ENCODE data around the gene IGSF11. TPM values are rescaled to one million over a fixed set of nuclear protein-coding genes. Genes with fewer than 3 reads are reported as not detected.

Gene IGSF11
- total and polyA plus RNA-seq, 2 donors: 0.27 to 0.42 TPM

DNA sequence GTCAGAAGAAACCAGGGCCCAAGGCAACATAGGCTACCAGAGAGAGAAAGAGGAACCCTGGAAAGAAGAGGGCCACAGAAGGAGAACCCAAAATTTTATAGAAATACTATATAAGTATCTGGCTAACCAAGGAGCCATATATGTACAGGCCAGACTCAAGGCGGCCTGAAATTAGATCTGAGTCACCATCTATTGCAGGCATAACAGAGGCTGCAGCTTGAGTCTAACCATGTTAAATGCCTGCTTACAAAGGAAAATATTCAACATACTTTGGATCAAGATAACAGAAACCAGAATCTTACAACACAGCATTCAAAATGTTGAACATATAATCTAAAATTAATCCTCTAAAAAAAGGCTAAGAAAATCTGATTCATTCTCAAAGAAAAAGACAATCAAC lies 23.1 kb downstream of the IGSF11 start:
- Histone ChIP-seq H3K4me3 (ENCODE audit: low read length in 2 of 2) (no peak overlapping the region), H3K36me3 (ENCODE audit: control insufficient read depth in 2 of 2, insufficient read depth in 2 of 2, low read length in 1 of 2) (no peaks in the 10 kb centered on the region), H3K4me1 (ENCODE audit: control insufficient read depth in 2 of 2, insufficient read depth in 2 of 2, low read length in 2 of 2) (no peaks in the 10 kb centered on the region), H3K27me3 (ENCODE audit: control insufficient read depth in 2 of 2, insufficient read depth in 1 of 2, low read length in 1 of 2) (no peaks in the 10 kb centered on the region), H3K9me3 (ENCODE audit: control insufficient read depth in 2 of 2, insufficient read depth in 1 of 2, low read length in 1 of 2) (no peaks in the 10 kb centered on the region), H3K27ac (ENCODE audit: low read depth in 1 of 2, low read length in 1 of 2) (no peak overlapping the region)
- 98% methylated on average over 1 of the region's 1 CpG for WGBS
- no peak for DNase-seq (ENCODE audit: low read depth in 6 of 9, low spot score in 9 of 9)

DNA sequence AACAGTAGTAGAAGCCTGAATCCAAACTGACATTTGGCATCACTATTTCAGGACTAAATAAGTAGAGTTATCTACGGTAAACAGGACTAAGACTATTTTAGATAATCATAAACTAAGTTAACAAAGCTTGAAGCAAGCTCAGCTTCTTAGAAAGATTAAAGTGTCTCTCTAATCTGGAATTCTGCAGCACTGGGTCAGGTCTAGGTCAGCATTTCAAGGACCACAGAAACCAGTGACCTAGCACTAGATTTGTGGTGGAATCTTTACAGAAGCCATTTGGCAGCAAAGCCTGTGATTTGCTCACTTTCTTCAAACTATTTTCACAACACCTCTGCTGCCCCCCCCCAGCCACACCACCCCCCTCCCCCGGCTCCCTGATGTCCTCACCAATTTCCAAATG lies 37.5 kb downstream of the IGSF11 start:
- Histone ChIP-seq H3K27ac (ENCODE audit: low read depth in 1 of 2, low read length in 1 of 2) (no peak overlapping the region), H3K4me1 (ENCODE audit: control insufficient read depth in 2 of 2, insufficient read depth in 2 of 2, low read length in 2 of 2) (no peaks in the 10 kb centered on the region), H3K9me3 (ENCODE audit: control insufficient read depth in 2 of 2, insufficient read depth in 1 of 2, low read length in 1 of 2) (no peaks in the 10 kb centered on the region), H3K4me3 (ENCODE audit: low read length in 2 of 2) (no peak overlapping the region), H3K36me3 (ENCODE audit: control insufficient read depth in 2 of 2, insufficient read depth in 2 of 2, low read length in 1 of 2) (no peaks in the 10 kb centered on the region), H3K27me3 (ENCODE audit: control insufficient read depth in 2 of 2, insufficient read depth in 1 of 2, low read length in 1 of 2) (no peaks in the 10 kb centered on the region)
- DNase-seq (ENCODE audit: low read depth in 6 of 9, low spot score in 9 of 9): no peak
- 87% methylated on average over 2 of the region's 2 CpGs for WGBS

DNA sequence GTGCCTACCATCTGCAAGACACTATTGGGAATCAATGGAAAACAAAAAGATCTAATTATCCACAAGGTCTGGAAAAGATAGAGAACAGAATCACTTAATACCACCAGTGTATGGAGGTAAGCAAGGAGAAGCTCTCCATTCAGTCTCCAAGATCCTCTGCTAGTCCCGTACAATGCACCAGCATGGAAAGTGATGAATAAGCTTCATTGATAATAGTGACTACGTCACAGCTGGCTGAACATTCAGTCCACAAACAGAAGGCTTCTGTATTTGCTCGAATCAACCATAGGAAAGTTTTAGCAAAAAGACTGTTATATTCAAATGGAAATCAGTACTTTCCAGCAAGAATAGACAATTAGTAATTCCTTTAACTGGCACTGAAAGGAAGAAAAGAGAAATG lies 42.9 kb downstream of the IGSF11 start:
- H3K27me3 ChIP-seq (ENCODE audit: control insufficient read depth in 2 of 2, insufficient read depth in 1 of 2, low read length in 1 of 2): no peaks in the 10 kb centered on the region
- H3K9me3 ChIP-seq (ENCODE audit: control insufficient read depth in 2 of 2, insufficient read depth in 1 of 2, low read length in 1 of 2): no peaks in the 10 kb centered on the region
- 91% methylated on average over 3 of the region's 3 CpGs for WGBS
- no peaks in the 10 kb centered on the region for H3K36me3 ChIP-seq (ENCODE audit: control insufficient read depth in 2 of 2, insufficient read depth in 2 of 2, low read length in 1 of 2)
- H3K27ac ChIP-seq (ENCODE audit: low read depth in 1 of 2, low read length in 1 of 2): no peak overlapping the region
- no peak for DNase-seq (ENCODE audit: low read depth in 6 of 9, low spot score in 9 of 9)
- H3K4me3 ChIP-seq (ENCODE audit: low read length in 2 of 2): no peak overlapping the region
- no peaks in the 10 kb centered on the region for H3K4me1 ChIP-seq (ENCODE audit: control insufficient read depth in 2 of 2, insufficient read depth in 2 of 2, low read length in 2 of 2)

DNA sequence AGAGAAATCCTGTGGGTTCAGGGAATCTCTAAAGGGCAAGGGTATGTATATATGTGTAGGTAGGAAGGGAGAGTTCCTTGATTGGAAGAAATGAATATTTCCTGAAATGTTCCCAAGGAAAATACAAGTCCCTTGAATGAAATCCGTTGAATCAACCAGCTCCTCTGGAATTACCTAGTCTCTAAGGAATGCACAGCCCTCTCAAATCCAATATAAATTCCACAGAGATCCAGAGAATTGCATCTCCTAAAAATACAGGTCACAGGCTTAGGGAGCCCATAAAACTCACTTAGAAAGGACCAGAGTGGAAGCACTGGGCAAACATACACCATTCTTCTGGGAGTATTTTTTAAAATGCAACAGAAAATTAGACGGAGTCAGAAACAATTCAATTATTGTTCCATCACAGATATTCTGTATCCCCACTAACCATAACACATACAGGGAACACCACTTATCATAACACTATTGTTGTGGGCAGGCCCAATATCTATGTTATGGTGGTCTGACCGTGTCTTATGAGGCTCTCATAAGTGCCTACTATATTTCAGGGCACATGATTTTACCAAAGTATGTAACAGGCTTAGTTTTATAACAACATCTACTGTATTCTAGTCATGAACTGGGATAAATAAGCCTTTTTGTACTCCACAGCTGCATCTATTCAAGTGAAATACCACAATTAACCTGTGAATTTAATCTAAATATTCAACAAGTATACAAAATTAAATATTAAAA lies 43.7 kb downstream of the IGSF11 start:
- WGBS: 88% methylated on average over 3 of the region's 3 CpGs
- no peak for DNase-seq (ENCODE audit: low read depth in 6 of 9, low spot score in 9 of 9)

DNA sequence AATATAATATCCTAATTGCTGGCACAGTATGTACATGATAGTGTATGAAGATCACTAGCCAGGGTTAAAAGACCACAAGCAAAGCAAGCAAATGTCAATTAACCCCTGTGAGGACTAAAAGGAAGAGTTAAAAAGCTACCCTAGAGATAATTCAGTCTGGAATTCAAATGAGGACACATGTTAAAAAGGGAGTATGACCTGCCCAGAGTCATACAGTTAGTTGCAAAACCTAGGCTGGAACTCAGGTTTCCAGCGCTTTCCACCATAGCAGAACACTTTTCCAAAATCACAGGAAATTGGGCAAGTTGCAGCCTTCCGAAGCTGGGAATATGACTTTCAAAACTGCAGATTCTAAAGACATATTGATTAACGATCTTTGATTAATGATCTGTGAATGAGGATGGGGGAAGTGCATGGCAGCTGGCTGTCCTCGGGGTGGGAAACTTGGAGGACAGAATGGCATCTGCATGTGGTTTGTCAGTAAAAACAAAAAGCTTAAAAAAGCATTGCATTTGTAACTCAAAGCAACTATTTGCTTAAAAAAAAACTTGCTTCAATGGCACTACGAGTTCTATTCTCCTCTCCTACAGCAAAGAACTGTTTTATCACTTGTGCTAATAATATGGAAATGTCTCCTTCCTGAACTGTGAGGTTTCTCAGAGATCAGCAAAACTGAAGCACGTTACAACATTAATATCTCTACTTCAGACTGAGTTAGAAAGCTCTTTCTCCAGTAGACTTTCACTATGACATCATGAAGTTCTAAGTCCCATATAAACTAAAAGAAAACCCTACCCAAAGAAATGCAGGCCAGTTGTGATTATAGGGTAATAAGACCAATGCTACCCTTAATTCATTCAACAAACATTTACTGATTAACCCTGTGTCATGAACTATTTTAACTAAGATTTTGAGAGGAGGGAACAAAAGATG lies 46.2 kb downstream of the IGSF11 start:
- H3K36me3 ChIP-seq (ENCODE audit: control insufficient read depth in 2 of 2, insufficient read depth in 2 of 2, low read length in 1 of 2): no peaks in the 10 kb centered on the region
- DNase-seq (ENCODE audit: low read depth in 6 of 9, low spot score in 9 of 9): no peak
- no peaks in the 10 kb centered on the region for H3K4me1 ChIP-seq (ENCODE audit: control insufficient read depth in 2 of 2, insufficient read depth in 2 of 2, low read length in 2 of 2)
- H3K27ac ChIP-seq (ENCODE audit: low read depth in 1 of 2, low read length in 1 of 2): no peak overlapping the region
- H3K4me3 ChIP-seq (ENCODE audit: low read length in 2 of 2): no peak overlapping the region
- WGBS: 44% methylated on average over 6 of the region's 6 CpGs
- no peaks in the 10 kb centered on the region for H3K27me3 ChIP-seq (ENCODE audit: control insufficient read depth in 2 of 2, insufficient read depth in 1 of 2, low read length in 1 of 2)
- no peaks in the 10 kb centered on the region for H3K9me3 ChIP-seq (ENCODE audit: control insufficient read depth in 2 of 2, insufficient read depth in 1 of 2, low read length in 1 of 2)

More for the DNA sequence above, 43.7 kb downstream of the IGSF11 start:
- H3K4me3 ChIP-seq (ENCODE audit: low read length in 2 of 2): no peak overlapping the region
- H3K9me3 ChIP-seq (ENCODE audit: control insufficient read depth in 2 of 2, insufficient read depth in 1 of 2, low read length in 1 of 2): no peaks in the 10 kb centered on the region
- H3K27me3 ChIP-seq (ENCODE audit: control insufficient read depth in 2 of 2, insufficient read depth in 1 of 2, low read length in 1 of 2): no peaks in the 10 kb centered on the region
- H3K36me3 ChIP-seq (ENCODE audit: control insufficient read depth in 2 of 2, insufficient read depth in 2 of 2, low read length in 1 of 2): no peaks in the 10 kb centered on the region
- H3K27ac ChIP-seq (ENCODE audit: low read depth in 1 of 2, low read length in 1 of 2): no peak overlapping the region
- H3K4me1 ChIP-seq (ENCODE audit: control insufficient read depth in 2 of 2, insufficient read depth in 2 of 2, low read length in 2 of 2): no peaks in the 10 kb centered on the region

DNA sequence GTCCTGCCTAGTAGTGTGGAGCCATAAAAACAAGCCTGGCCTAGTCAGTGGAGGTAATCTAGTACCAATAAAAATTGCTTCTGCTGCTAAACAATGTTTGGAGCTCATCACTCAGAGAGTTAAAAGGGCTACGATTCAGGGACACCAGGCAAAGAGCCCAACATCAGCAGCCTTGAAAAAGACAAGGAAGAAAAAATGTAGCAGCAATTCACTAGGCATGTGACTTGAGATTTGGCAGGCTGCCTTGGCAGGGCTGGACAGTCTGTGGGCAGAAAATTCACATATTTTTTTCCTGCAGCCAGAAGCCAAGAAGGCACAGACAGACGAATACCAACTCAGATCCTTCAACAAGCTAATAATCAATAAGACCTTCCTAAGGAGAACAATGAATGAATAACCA lies 47.2 kb downstream of the IGSF11 start:
- no peak for DNase-seq (ENCODE audit: low read depth in 6 of 9, low spot score in 9 of 9)
- WGBS: 80% methylated on average over 2 of the region's 2 CpGs

DNA sequence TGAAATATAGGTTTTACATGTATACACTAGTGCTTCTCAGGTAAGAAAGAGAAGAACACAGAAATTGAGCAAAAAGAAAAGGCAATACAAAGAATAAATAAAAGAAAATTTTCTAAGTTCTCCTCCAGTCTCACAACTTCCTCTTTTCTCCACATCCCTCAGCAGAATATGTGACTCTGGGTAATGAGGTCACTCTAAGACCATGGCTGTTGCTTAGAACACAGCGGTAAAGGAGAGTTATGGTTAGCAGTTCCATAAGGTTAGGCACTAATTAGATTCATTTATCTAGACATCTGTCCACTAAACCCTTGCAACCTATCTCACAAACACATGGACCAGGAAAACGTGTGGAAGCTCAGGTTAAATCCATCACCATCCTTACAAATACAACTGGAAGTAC lies 47.9 kb downstream of the IGSF11 start:
- DNase-seq (ENCODE audit: low read depth in 6 of 9, low spot score in 9 of 9): no peak
- H3K36me3 ChIP-seq (ENCODE audit: control insufficient read depth in 2 of 2, insufficient read depth in 2 of 2, low read length in 1 of 2): no peaks in the 10 kb centered on the region
- WGBS: 82% methylated on average over 2 of the region's 2 CpGs
- no peaks in the 10 kb centered on the region for H3K4me1 ChIP-seq (ENCODE audit: control insufficient read depth in 2 of 2, insufficient read depth in 2 of 2, low read length in 2 of 2)
- H3K27me3 ChIP-seq (ENCODE audit: control insufficient read depth in 2 of 2, insufficient read depth in 1 of 2, low read length in 1 of 2): no peaks in the 10 kb centered on the region
- H3K27ac ChIP-seq (ENCODE audit: low read depth in 1 of 2, low read length in 1 of 2): no peak overlapping the region
- no peak overlapping the region for H3K4me3 ChIP-seq (ENCODE audit: low read length in 2 of 2)
- H3K9me3 ChIP-seq (ENCODE audit: control insufficient read depth in 2 of 2, insufficient read depth in 1 of 2, low read length in 1 of 2): no peaks in the 10 kb centered on the region

More for the DNA sequence above, 47.2 kb downstream of the IGSF11 start:
- Histone ChIP-seq H3K36me3 (ENCODE audit: control insufficient read depth in 2 of 2, insufficient read depth in 2 of 2, low read length in 1 of 2) (no peaks in the 10 kb centered on the region), H3K27me3 (ENCODE audit: control insufficient read depth in 2 of 2, insufficient read depth in 1 of 2, low read length in 1 of 2) (no peaks in the 10 kb centered on the region), H3K9me3 (ENCODE audit: control insufficient read depth in 2 of 2, insufficient read depth in 1 of 2, low read length in 1 of 2) (no peaks in the 10 kb centered on the region), H3K27ac (ENCODE audit: low read depth in 1 of 2, low read length in 1 of 2) (no peak overlapping the region), H3K4me3 (ENCODE audit: low read length in 2 of 2) (no peak overlapping the region), H3K4me1 (ENCODE audit: control insufficient read depth in 2 of 2, insufficient read depth in 2 of 2, low read length in 2 of 2) (no peaks in the 10 kb centered on the region)

DNA sequence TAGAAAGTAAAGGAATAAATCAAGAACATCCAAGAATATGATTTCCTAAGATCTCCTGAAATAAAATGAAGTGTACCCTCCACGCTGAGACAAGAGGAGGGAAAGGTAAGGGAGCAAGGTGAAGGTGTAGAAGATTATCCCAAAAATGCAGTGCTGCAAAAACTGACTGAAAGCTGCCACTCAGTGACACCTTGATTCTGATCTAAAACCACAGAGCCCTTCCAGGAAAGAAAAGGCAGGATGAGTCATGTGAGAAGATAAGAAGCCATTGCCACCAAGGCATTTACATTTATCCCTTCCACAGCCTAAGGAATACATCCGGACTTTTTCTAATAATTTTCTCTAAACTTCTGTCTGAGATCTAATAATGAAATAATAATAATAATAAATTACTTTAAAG lies 49.9 kb downstream of the IGSF11 start:
- Histone ChIP-seq H3K9me3 (ENCODE audit: control insufficient read depth in 2 of 2, insufficient read depth in 1 of 2, low read length in 1 of 2) (no peaks in the 10 kb centered on the region), H3K4me3 (ENCODE audit: low read length in 2 of 2) (no peak overlapping the region), H3K4me1 (ENCODE audit: control insufficient read depth in 2 of 2, insufficient read depth in 2 of 2, low read length in 2 of 2) (no peaks in the 10 kb centered on the region), H3K36me3 (ENCODE audit: control insufficient read depth in 2 of 2, insufficient read depth in 2 of 2, low read length in 1 of 2) (no peaks in the 10 kb centered on the region), H3K27me3 (ENCODE audit: control insufficient read depth in 2 of 2, insufficient read depth in 1 of 2, low read length in 1 of 2) (no peaks in the 10 kb centered on the region), H3K27ac (ENCODE audit: low read depth in 1 of 2, low read length in 1 of 2) (no peak overlapping the region)
- DNase-seq (ENCODE audit: low read depth in 6 of 9, low spot score in 9 of 9): no peak
- whole genome bisulfite sequencing: 83% methylated on average over 2 of the region's 2 CpGs

DNA sequence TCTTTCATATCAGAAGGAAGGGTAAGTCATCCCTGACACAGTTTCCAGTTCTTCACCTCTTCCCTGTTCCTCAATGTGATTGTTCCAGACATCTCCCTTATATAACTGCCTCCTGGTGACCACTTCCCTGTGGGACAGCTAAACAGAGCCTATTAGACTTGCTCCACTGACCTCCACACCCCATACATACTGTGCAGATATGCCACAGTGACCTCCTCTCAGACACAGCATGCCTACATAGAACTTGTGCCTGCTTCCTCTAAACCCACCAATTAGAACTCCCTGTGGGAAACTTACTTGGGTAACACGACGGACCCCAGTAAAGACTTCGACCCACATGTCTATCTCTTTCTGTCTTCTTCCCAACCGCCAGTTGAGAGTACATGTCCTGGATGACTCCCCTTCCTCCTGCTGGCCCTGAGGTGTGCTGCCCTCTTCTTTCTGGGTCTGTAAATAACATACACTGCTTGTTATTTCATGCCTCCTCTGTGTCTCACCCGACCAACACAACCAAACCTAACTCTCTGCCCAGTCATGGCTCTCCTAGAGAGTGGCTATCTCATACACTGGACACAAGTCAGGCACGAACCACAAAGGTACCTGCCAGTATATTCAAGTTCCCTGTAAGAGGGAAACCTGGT lies 53.0 kb downstream of the IGSF11 start:
- DNase-seq (ENCODE audit: low read depth in 6 of 9, low spot score in 9 of 9): no peak
- Histone ChIP-seq H3K27me3 (ENCODE audit: control insufficient read depth in 2 of 2, insufficient read depth in 1 of 2, low read length in 1 of 2) (no peaks in the 10 kb centered on the region), H3K9me3 (ENCODE audit: control insufficient read depth in 2 of 2, insufficient read depth in 1 of 2, low read length in 1 of 2) (no peaks in the 10 kb centered on the region), H3K27ac (ENCODE audit: low read depth in 1 of 2, low read length in 1 of 2) (no peak overlapping the region), H3K36me3 (ENCODE audit: control insufficient read depth in 2 of 2, insufficient read depth in 2 of 2, low read length in 1 of 2) (no peaks in the 10 kb centered on the region), H3K4me1 (ENCODE audit: control insufficient read depth in 2 of 2, insufficient read depth in 2 of 2, low read length in 2 of 2) (no peaks in the 10 kb centered on the region), H3K4me3 (ENCODE audit: low read length in 2 of 2) (no peak overlapping the region)
- 85% methylated on average over 6 of the region's 6 CpGs for WGBS

Data from thymus (tissue), 11 donors.